Daoy (cell line): ENCODE data around the gene TLE1. TPM values are rescaled to one million over a fixed set of nuclear protein-coding genes. Genes with fewer than 3 reads are reported as not detected.
A peak's percentile ranks its signal among the peaks of the same experiment; 100 is the strongest.

Experiments used
- DNase-seq: peaks from one replicate; pipeline ENCODE4 v3.0.0-alpha.2; 2015; ENCODE audit warnings: low read depth
- total RNA-seq: library from RNA; depleted of rRNA; stranded (reverse); fragments of >200 nt; shearing (Covaris generic); gene quantifications from 2 replicates; pipeline ENCODE4 v1.2.3, GENCODE V29; 2014

TLE1 gene
- total RNA-seq, 1 experiment from 2014 or later, result 18.5 TPM

GRCh38 chr9:81578606-81579005 is 110.7 kb downstream of the TLE1 start:
- DNase-seq, result no peak

GRCh38 chr9:81575956-81576355 is 113.4 kb downstream of the TLE1 start:
- no peak for DNase-seq

DNA sequence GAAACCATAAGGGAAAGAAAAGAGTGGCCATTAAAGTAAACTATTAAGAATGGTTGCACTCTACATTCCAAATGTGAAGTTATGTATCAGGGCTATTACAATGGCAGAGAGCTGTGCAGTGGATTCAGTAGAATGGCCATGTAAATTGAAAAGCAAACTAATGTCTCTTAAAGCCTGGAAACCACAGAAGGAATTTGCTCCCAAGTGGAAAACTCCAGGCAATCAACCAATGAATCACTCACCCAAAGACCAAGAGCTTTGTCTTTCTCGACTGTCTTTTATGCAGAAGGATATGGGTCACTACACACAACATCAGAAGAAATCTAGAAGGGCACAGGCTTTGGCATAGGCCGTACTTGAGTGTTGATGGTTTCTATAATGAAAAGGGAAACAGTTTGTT is 114.9 kb downstream of the TLE1 start:
- peak; percentile 67 for DNase-seq

GRCh38 chr9:81573415-81574321 is 115.7 kb downstream of the TLE1 start:
- no peak for DNase-seq

DNA sequence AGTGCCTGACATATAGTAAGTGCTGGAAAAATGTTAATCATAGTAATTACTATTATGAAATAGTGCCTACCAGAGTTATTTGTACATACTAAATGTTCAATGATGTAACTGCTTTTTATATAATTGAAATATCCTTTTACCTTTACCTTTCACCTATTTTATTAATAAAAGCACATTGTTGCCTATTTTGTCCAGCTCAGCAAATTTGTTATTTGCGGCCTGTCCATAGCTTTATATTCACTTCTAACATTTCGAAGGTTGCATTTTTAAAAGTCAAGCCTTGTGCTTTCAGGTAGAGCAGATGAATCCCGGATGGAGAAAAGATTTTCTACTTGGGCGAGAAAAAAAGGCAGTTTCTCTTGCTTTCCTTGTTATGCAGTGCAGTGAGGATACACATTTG is 119.3 kb downstream of the TLE1 start:
- no peak for DNase-seq

DNA sequence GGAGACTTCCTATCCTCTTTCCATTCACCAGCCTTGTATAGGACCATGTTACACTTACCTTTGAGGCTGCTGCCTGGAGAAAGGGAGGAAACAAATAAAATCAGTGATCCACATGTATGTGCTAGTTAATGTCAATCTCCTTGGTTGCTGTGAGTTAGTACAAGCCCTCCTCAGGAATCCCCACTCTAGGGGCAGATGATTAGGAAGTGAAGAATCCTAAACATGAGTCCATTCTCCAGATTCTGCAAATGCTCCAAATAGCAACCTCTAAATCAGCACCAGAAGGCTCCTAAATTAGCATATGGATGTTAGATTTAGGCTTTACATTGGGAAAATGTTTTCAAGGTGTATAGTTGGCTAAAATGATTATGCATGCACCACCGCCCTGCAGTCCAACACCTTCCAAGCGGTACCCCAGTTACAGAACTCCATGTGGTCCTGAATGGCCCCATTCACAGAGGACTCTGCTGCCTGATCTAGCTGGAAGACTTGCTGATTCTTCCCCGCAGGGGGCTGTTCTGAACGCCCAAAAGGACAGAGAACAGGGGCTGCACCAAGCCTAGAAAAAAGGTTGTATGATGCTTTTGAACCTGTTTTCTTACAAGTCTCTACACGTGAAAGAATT is 123.2 kb downstream of the TLE1 start:
- no peak for DNase-seq

DNA sequence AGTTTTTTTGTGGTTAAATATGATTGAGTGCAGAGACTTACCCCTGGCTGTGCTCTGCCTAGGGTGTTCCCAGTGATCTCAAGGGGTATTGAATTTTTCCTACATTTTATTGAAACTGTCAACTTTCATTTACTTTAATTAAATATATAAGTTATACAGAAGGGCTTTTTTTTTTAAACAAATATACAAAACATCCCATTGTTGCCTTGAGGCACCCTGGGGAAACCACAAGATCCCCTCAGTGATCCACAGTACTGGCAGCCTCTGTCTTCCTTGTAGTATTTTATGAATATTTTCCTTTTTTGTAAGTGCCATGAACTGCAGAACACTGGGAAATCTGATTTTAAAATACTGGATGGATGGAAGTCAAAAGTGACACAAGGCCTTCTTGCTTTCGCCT is 123.7 kb downstream of the TLE1 start:
- DNase-seq, result no peak

DNA sequence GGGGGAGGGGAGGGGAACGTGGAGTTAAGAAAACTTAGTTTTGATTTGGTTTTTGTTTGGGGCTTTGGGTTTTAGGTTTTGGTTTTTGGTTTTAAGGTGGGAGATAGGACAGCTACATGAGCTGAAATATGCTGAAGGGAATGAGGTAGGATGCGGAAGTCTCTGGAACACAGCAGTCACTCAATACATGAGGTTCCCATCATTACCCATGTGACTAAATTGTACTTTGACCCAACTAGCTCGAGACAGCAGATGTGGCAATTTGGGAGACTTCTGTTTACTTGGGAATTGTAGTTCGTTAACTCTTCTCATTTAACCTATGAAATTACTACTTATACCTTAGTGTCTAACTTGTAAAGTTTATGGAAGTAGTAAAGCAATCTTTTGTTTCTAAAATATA is 124.2 kb downstream of the TLE1 start:
- no peak for DNase-seq

- DNase-seq, result no peak
Observed at GRCh38 chr9:81564632-81565031, 124.7 kb downstream of the TLE1 start.

DNA sequence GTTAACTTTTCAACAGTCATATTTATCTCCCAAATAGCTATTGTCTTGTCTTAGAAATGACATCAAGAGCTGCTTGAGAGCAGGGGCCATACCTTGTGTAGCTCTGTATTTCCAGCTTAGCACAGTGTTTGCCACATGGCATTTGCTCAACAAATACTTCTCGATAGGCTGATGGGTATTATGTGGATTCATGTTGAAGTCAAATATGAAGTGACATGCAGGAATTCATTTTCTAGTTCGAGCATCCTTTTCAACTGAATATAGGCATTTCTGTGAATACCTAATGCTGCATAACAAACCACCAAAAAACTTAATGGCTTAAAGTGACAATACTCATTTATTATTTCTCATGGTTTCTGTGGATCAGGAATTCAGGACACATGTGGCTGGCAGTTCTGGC is 125.6 kb downstream of the TLE1 start:
- DNase-seq, result no peak

DNA sequence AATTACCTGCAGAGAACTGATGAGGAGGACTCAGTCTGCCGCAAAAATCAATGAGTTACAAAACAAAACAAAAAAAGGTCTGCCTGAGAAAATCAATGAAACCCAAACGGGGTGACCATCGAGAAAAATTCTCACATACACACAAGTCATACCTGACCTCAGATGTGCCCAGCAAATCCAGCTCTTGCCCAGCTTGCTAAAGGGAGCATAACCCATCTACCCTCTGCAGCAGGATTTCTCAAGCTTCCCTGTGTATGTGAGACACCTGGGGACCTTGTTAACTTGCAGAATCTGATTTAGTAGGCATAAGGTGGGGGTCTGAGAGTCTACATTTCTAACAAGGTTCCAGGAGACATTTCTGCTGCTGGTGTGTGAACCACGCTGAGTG is 126.3 kb downstream of the TLE1 start:
- no peak for DNase-seq

GRCh38 chr9:81562231-81563019 is 126.9 kb downstream of the TLE1 start:
- peak; percentile 91 for DNase-seq

- peak; percentile 49 for DNase-seq
Observed at GRCh38 chr9:81560851-81561732, 128.3 kb downstream of the TLE1 start.

GRCh38 chr9:81559709-81560108 is 129.6 kb downstream of the TLE1 start:
- DNase-seq, result peak; percentile 92

DNA sequence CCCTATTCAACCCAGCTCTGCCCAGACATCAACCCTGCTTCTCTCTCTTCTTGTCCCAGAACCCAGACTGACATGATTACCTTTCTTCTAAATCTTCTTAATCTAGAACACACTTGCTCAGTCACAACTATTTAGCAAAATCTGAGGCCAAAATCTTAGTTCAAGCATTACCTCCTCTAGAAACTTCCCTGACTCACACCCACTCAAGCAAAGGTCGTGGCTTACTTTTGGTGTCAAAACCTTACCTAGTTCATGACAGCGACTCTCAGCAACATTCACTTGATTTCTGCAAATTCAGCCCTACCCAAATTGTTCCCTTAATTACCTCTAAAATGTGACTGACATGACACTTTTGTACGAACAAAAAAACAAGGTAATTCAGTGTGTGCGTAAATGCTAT is 130.2 kb downstream of the TLE1 start:
- no peak for DNase-seq

- DNase-seq, result no peak
Observed at GRCh38 chr9:81558091-81558830, 131.1 kb downstream of the TLE1 start.

- no peak for DNase-seq
Observed at GRCh38 chr9:81557452-81558090, 131.8 kb downstream of the TLE1 start.

- no peak for DNase-seq
Observed at GRCh38 chr9:81556923-81557322, 132.4 kb downstream of the TLE1 start.

GRCh38 chr9:81552581-81552991 is 136.8 kb downstream of the TLE1 start:
- DNase-seq, result no peak

- DNase-seq, result no peak
Observed at GRCh38 chr9:81550207-81550583, 139.2 kb downstream of the TLE1 start.
